GM19023 (cell line): ENCODE data around the gene TMEM245.
A peak's percentile ranks its signal among the peaks of the same experiment; 100 is the strongest.

ENCODE experiments used
- ATAC-seq: cut with Tn5 transposase; IDR thresholded peaks from one replicate; pipeline ENCODE4 v1.9.1; 2021; ENCODE audit warnings: mild to moderate bottlenecking, moderate library complexity; ENCODE audit not compliant: unreplicated experiment

The TMEM245 gene

DNA sequence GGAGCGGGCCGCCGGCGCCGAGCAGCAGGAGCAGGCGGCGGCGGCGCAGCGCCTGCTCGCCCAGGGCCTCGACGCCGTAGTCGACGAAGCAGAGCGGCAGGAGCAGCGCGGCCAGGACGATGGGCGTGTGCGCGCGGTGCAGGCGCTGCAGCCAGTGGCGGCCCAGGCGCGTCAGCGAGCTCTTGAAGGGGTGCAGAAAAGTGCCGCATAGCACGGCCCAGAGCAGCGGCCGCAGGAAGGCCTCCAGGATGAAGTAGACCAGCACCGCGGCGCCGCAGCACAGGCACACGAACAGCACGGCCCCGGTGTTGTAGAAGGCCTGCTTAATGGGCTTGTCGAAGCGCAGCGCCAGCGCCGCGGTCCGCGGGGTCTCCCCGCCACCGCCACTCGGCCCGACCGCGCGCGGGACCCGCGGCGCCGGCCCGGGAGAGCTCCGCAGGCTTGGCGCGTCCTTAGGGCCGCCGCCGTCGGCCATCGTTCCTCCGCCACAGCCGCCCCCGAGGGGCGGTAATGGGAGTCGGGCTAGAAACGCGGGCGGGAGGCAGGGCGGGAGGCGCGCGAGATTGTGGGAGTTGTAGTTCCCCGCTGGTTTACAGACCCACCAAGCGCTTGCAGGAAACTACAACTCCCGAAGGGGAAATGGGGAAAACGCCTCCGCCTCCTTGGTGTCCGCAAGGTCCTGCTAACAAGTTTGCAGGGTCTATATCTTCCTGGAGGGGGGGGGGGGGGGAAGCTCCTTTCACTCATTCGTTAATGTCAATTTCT lies at the start of gene TMEM245:
Gene TMEM245, minus strand, starts transcription at position 509 of the 765 bp plus-strand sequence. Its CDS starts 34 bp downstream, at position 475.
- ATAC-seq = peak; percentile 93

DNA sequence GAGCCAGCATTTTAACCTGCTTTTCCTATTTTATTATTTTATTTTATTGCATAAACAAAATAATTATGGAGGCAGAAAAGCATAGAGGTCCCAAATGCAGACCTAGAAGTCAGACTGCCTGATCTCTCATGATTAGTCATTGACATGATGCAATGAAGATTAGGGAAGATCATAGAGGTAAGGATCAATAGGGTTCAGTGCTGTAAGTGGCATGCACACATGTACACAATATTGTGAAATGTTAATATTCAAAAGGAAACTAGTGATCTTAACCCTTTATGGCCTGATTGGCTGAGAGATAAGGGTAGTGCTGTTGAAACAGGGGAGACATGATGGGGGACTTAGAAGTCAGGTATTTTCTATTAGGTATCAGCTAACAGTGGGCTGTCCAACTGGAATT lies 48.4 kb upstream of the TMEM245 start:
- ATAC-seq = no peak

DNA sequence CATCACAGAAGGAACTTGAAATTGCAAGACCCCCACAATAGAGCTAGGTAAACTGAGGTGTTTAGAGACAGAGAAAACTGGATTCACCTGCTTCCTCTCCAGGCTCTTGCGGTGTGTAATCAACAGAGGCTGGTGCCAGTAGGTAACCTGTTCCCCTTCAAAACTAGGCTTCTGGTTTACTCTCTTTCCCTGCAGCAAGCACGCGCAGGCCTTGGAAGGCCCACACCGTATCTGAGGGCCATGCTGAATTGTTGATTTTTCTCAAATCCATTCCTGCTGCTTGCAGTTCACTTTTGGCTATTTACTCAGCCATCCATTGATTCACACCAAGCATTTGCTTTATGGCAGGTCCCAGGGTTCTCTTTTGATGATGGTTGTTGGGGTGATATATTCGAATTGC lies 48.0 kb upstream of the TMEM245 start:
- no peak for ATAC-seq

DNA sequence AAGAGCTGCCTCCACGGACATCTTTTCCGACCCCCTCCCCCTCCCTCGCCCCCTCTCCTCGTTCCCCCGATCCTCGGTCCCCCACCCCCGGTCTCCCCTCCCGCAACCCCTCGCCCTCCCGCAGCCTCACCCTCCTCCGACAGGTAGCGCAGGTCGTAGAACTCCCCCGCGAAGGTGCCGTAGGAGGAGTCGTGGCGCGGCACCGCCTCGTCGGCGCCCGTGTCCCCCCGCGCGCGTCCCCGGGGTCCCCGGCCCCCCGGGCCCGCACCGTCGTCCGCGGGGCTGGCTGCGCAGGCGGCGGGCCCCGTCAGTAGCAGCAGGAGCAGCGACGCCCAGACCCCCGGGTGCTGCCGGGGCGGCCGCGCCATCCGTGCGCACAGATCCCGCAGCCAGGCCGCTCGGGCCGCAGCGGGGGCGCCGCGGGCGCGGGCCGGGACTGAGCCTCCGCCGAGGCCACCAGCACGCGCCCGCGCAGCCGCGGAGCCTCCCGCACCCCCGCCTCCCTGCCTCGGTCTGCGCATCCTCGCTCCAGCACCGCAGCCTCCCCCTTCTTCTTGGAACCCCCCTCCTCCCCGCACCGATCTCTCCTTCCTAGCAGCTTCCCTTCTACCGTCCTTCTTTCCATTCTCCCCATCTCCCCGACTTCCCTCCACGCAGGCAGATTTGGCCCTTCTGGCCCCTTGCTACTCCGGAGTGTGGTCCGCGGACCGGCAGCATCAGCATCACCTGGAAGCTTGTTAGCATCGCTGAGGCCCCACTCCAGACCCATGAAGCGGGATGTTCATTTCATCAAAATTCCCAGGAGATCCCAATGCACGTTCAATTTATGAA lies 47.2 kb upstream of the TMEM245 start, which contains the start of gene FRRS1L:
Gene FRRS1L, minus strand, starts transcription at position 479 of the 831 bp plus-strand sequence. Its CDS starts 111 bp downstream, at position 368.
- ATAC-seq = no peak

GRCh38 chr9:109166171-109166770 lies 46.5 kb upstream of the TMEM245 start:
- no peak for ATAC-seq

DNA sequence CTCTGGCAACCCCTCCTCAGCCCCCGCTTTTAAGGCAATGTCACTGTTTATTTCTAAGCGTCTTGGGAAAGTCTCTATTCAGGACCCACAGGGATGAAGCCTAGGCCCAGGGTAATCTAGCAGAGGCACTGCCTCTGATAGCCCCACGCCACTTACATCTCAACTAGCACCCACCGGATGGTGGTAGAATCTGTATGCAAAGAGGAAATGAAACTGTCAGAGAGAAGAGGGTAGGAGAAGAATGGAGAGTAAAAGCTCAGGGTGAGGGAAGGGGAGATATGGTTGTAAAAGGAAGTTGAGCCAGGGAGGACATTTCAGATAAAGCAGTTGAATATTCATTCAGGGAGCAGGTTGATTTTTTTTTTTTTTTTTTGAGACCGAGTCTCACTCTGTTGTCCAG lies 44.3 kb upstream of the TMEM245 start:
- ATAC-seq = no peak

DNA sequence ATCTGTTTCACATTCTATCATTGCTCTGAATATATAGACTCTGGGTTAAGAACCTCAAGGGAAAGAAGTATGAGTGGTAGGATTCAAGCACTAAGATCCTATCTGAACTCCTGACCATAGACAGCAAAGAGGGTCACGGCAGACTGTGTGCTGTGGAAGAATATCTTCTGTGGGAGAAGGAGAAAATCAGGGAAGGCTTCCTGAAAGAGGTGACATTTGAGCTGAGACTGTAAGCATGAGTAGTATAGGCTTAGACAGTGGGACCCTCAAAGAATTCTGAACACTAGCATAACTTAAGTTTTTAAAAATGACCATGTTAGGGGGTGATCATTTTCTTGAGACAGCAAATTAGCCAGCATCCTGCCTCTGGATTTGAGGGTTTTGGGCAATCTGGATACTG lies 43.4 kb upstream of the TMEM245 start:
- no peak for ATAC-seq

GRCh38 chr9:109162677-109163076 lies 42.9 kb upstream of the TMEM245 start:
- ATAC-seq = no peak

DNA sequence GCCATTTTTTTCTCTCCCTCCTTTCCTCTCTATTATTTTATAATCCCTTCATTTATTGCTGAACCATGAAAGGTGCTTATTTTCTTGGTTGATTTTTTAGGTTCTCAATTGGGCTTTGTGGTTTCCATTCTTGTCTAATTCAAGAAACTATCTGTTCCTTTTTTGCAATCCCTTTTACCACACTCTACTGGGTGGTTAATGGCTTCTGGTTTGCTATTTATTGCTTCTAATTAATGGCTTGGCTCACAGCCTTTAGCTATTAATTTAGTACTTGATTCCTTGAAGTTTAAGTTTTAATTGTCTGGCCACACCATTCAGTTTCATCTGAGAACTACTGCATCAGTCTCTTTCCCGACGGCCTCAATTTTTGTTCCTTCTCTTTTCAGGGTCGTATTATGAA lies 41.7 kb upstream of the TMEM245 start:
- ATAC-seq = no peak

GRCh38 chr9:109159583-109159982 lies 39.8 kb upstream of the TMEM245 start:
- no peak for ATAC-seq

DNA sequence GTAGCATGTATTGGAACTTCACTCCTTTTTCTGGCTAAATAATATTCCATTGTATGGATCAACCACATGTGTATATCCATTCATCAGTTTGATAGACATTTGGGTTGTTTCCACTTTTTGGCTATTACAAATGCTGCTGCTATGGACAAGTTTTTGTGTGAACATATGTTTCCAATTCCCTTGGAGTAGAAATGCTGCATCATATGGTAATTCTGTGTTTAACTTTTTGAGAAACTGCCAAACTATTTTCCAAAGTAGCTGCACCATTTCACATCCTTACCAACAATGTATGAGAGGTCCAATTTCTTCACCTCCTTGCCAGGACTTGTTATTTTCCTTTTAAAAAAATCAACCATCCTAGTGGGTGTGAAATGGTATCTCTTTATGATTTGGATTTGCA lies 38.9 kb upstream of the TMEM245 start:
- no peak for ATAC-seq

GRCh38 chr9:109156708-109157107 lies 37.0 kb upstream of the TMEM245 start:
- ATAC-seq = no peak

- no peak for ATAC-seq
Observed at GRCh38 chr9:109150925-109151545, 31.3 kb upstream of the TMEM245 start.

DNA sequence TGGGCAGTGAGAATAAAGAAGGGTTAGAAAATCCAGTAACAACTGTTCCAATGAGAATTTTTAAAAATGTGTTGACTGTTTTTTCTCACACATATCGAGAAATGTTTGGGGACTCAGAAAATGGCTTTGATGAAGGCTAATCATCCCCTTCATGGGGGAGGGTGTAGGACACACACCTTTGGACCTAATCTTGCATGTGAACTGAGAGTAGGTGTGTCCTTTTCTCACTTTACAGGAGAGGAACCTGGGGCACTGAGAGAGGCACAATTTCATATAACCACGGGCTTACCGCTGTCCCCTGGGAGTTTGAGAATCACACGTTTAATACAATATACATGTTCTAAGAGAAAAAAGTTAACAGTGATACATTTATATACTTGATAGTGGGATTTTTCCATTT lies 30.0 kb upstream of the TMEM245 start:
- ATAC-seq = no peak

GRCh38 chr9:109149089-109149488 lies 29.3 kb upstream of the TMEM245 start:
- ATAC-seq = no peak

GRCh38 chr9:109145051-109145450 lies 25.3 kb upstream of the TMEM245 start:
- no peak for ATAC-seq

- ATAC-seq = peak; percentile 95
Observed at GRCh38 chr9:109143881-109144562, 24.3 kb upstream of the TMEM245 start.

DNA sequence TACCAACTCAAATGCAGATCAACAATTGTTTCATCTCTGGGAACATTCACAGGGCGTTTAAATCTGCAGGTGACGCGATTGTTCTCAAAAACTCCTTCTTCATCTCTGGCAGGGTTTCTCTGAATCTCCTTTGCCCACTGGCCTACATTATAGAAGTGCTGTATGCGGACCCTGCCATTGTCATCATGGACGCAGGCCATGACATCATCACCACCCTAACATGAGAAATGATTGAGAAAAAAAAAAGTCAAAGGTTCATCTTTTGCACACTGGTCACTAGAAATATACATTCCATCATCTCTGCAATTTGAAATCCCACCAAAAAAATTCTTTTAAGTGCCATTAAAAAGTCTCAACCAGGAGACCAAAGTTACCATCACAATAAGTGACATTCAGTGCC lies 21.6 kb upstream of the TMEM245 start:
- ATAC-seq = no peak

DNA sequence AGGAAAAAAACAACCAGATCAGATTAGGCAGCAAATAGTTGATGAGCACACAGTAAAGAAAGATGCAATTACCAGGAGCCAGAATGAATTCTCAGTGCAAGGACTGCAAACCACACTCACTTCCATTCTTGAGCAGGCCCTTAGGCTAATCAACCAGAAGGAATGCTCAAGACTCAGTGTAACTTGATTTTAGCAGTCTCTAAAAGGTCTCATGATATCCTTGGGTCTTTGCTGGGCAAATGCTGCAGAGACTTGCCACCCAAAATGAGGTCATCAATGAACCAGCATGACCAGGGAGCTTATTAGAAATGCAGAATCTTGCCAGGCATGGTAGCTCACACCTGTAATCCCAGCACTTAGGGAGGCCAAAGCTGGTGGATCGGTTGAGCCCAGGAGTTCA lies 20.1 kb upstream of the TMEM245 start:
- ATAC-seq = no peak

GRCh38 chr9:109138421-109138820 lies 18.7 kb upstream of the TMEM245 start:
- ATAC-seq = no peak

- no peak for ATAC-seq
Observed at GRCh38 chr9:109134167-109134578, 14.4 kb upstream of the TMEM245 start.
